HG03354 (cell line): Measurements from ENCODE around the gene PTH1R.

Experiments used
- ATAC-seq: cut with Tn5 transposase; IDR thresholded peaks from one replicate; pipeline ENCODE4 v1.9.1; 2021; ENCODE audit warnings: mild to moderate bottlenecking; ENCODE audit not compliant: unreplicated experiment, poor library complexity, severe bottlenecking

The PTH1R gene

GRCh38 chr3:46938118-46938517, 60.6 kb downstream of the PTH1R start:
- no peak for ATAC-seq

DNA sequence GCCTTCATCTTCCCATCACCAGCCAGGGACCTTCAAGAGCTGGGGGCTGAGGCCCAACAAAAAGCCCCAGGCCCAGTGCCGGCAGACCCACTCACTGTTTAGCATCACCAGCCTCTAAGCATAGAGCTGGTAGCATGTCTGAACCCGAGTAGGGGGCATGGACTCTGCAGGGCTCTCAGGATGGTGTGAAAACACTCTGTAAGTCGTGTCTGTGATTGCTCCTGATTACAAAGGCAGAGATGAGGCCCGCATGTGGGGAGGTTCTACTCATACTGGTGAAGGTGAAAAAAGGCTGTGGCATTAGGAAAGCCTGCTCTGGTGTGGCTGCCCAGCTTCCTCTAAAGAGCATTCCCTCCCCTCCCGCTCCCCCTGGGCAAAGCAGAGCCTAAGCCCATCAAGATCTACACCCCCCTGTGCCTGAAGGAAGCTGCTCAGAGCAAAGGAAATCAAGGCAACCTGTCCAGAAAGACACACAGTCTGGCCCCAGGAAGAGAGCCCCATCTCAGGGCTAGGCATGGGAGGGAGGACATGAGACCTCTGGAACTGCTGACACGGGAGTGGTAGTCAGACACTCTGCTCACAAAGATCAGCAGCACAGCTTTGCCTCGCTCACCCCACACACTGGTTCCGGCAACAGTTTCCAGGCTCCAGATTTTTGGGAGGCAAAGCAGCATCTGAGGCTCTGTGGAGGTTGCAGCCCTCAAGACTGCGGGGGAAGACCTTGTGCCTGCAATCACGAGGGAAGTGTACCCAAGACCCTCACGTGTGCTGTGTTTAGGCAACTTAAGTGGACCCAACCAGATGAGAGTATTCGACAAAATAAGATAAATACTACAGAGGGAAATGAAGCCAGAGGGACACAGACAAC, 62.3 kb downstream of the PTH1R start:
- no peak for ATAC-seq

GRCh38 chr3:46942076-46942475, 64.6 kb downstream of the PTH1R start:
- no peak for ATAC-seq

DNA sequence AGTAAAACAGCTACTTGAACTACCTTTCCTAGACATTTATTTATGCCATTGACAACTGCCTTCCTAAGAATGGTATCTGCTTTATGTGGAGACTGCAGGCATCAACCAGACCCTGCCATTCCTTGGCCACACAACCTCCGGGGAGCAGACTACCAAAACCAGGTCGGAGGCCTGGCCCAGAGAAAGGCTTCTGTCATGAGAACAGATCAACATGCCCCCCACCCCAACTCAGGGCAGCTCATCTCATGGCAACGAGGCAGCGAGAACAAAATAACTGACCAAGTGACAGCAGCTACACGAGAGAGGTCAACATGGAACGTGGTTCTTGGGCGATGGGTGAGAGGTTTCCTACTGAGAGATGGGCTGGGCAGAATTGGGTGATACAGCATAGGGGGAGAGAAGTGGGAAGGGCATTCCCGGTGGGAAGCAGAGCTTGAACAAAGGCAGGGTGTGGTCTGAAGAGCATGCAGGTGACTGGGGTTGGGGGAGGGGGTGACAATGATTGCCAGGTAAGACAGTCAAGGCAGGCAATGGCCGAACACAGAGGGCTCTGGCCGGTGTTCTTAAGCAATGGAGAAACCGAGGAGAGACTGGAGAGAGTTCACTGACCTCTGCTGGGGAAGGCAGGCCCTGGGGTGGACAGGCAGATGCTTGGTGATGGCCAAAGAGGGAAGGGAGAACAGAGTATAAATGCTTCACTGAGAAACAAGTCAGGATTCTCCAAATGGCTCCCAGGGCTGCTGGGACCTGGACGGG, 65.1 kb downstream of the PTH1R start:
- no peak for ATAC-seq

DNA sequence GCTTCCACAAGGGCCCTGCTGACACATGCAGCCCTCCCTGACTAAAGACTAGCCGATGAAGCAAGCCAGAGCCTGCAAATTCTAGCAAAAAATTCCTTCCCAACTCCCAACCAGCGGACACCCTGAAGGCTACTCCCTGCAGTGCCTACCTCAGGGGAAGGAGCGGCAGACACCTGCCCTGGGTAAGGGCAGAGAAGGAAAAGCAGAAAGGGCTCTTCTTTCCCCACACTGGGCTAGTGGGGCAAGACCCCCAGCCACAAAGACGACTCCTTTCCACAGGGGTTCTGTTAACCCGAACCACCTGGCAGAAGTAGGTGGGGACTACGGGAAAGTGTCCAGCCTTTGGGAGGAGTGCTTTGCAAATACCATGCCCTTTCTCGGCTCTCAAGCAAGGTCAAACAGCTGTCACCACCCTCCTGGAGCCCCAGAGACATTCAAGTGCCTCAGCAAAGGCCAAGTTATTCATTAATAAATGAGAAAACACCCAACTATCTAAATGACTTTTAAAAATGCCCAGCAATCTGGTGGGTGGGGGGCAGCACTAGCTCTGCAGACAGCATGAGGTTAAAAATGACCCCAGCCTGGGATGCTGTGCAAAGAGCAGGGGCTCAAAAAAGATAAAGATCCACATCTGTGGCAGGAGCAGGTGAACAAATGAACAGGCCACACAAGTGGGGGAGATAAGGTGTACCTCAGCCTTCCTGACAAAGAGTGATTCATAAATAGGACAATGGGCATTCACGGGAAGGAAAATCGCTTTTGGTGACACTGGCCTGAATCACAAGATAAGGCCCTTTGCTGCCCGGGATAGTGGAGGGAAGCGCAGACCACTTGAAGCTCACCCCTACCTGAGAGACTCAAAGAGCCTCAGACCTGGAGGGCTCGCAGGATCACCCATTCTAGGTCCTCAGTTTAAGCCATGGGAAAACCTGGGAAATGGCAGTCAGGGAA, 66.0 kb downstream of the PTH1R start:
- peak; percentile 68 for ATAC-seq

DNA sequence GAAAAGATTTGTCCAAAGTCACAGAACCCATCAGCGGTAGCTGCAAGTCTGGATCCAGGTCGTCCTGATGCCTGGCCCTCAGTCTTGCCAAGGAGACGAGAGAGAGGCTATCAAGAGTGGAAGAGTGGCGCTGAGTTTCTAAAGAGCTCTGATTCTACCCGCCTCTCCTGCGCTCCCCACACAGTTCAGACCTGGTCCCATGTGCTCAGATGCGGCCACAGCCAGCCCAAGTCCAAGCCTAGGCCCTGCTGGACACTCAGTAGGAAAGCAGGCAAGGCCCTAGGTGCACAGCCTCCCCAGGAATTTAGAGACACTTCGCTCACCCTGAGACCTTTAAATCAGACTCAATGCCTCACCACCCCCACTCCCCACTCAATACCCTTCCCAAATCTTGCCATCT, 66.7 kb downstream of the PTH1R start:
- no peak for ATAC-seq

DNA sequence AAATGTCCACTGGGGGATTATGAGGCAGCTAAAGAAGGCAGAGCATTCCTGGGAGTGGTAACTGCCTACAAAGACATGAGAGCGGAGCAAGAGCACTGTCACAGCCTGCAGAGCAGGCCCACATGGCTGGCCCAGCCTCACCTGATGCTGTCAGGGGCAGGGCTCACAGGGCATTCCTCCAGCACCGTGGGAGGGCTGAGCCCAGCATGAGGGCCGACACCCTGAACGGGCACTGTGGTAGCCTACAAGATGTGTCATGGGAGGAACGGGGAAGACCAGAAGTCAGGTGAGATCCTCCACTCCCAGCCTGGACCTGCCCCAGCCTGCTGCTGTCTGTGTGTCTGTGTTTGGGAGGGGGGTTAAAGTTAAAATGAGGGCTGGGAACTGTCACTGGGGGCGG, 68.9 kb downstream of the PTH1R start:
- ATAC-seq = no peak

GRCh38 chr3:46946856-46947545, 69.5 kb downstream of the PTH1R start:
- ATAC-seq = no peak

DNA sequence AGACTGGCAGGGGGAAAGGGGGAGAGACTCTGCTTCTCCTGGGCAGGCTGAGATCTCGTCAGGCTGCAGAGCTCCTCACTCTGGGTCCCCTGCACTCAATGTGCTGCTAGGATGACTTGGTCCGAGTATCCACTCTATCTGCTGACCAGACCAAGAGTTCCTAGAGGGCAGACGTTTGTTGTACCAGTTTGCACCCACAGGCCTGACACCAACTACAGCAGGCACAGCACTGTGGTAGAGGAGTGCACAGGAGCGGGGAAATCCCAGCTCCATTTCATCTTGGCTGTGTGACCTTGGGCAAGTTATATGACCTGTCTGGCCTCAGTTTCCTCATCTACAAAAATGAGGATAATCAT, 70.0 kb downstream of the PTH1R start:
- ATAC-seq = no peak

- ATAC-seq = no peak
Observed at GRCh38 chr3:46947981-46948791, 70.7 kb downstream of the PTH1R start.

DNA sequence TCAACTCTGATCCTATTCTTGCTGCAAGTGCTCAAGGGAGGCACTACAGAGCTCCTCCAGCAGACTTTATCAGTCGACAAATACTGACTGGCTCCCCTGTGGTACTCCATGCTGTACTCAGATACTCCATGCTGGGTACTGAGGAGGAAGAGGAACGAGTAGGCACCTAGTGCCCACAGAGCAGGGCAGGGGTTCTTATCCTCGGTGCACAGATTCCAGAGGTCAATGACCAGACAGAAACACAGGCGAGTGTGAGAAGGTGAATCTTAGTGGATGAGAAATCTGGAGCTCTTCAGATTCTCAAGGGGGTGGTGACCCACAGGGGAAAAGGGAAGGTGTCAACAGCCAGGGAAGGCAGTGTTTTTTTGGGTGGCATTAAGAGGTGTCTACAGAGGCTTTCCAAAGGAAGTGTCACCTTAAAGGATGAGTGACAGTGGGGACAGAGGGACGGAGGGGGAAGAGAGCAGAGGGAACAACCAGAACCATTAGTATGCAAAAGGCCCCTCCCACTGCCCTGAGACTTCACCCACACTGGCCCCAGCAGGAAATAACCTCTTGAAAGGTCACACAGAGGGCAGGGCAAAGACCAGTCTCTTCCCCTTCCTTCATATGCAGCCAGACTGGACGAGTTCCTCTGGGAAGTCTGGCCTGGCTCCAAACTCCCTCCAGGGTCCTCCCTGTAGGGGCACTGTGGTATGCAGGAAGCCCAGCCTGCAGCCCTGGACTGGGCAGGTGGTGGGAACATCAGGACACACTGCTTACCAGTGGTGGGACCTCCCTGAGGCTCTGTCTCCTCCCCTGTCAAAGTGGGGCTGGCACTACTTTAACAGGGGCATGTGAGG, 71.5 kb downstream of the PTH1R start:
- peak; percentile 53 for ATAC-seq

DNA sequence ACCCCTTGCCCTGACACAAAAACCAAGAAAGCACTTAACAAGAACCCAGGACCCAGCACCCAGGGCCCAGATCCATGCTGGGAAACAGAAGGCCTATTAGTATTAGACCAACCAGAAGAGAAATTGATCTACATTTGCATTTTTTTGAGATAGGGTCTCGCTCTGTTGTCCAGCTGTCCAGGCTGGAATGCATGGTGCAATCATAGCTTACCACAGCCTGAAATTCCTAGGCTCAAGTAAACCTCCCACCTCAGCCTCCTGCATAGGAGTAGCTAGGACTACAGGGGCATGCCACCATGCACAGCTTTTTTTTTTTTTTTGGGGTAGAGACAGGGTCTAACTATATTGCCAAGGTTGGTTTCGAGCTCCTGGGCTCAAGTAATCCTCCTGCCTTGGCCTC, 72.7 kb downstream of the PTH1R start:
- ATAC-seq = no peak

DNA sequence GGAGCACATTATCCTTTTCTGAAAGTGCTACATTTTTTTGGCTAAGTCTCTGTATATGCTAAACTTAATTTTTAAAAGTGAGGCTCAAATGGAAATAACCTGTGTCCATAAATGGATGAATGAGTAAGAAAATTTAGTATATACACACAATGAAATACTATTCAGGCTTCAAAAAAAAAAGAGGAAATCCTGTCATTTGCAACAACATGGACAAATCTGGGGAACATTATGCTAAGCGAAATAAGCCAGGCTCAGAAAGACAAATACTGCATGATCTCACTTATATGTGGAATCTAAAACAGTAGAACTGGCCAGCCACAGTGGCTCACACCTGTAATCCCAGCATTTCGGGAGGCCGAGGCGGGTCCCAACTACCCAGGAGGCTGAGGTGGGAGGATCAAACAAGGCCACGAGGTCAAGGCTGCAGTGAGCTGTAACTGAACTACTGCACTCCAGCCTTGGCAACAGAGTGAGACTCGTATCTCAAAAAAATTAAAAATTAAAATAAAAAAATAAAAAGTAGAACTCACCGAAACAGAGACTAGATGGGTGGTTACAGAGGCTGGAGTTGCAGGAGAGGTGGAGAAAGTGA, 73.2 kb downstream of the PTH1R start:
- no peak for ATAC-seq

GRCh38 chr3:46952813-46953212, 75.3 kb downstream of the PTH1R start:
- no peak for ATAC-seq
